Keratinocyte (primary cell): ENCODE measurements around the gene INPP5B. TPM values are rescaled to one million over a fixed set of nuclear protein-coding genes. Genes with fewer than 3 reads are reported as not detected.

ENCODE experiments used
- DNase-seq: peaks from one replicate; pipeline ENCODE4 v3.0.0-alpha.2; 2011; ENCODE audit warnings: low read depth, missing footprints, low spot score
- FAIRE-seq: peaks from 2 replicates; lab custom pipeline; 2011; peaks lifted over from hg19 to GRCh38; lab: Jason Lieb, UNC
- H2AFZ ChIP-seq: 2 replicates; pipeline ENCODE4 v1.6.0; 2012; ENCODE audit warnings: low read length, control low read depth, inconsistent platforms; ENCODE audit not compliant: control insufficient read depth
- H3K27ac ChIP-seq: 2 replicates; pipeline ENCODE4 v1.5.1; 2011; ENCODE audit warnings: low read length; ENCODE audit not compliant: control insufficient read depth, insufficient read depth
- H3K27me3 ChIP-seq: 3 replicates; pipeline ENCODE4 v1.6.0; 2011; ENCODE audit warnings: low read length; ENCODE audit not compliant: control insufficient read depth, insufficient read depth; ENCODE audit errors: extremely low read depth
- H3K36me3 ChIP-seq, 2 experiments: 2 replicates in 1 of 2; 3 replicates in 1 of 2; pipeline ENCODE4 v1.5.1; 2011; ENCODE audit warnings: low read length in 2 of 2, mild to moderate bottlenecking in 1 of 2; ENCODE audit not compliant: control insufficient read depth in 2 of 2, insufficient read depth in 2 of 2; ENCODE audit errors: extremely low read depth in 1 of 2
- H3K4me1 ChIP-seq: 3 replicates; pipeline ENCODE4 v1.5.1; 2011; ENCODE audit warnings: low read length; ENCODE audit not compliant: control insufficient read depth, insufficient read depth; ENCODE audit errors: extremely low read depth
- H3K4me2 ChIP-seq: 3 replicates; pipeline ENCODE4 v1.6.0; 2011; ENCODE audit warnings: low read depth, low read length; ENCODE audit not compliant: control insufficient read depth, insufficient read depth; ENCODE audit errors: extremely low read depth
- H3K4me3 ChIP-seq, 3 experiments: fragments of 200-600 bp in 1 of 3; sonication (generic) in 1 of 3; 2 replicates in 2 of 3; 3 replicates in 1 of 3; pipeline ENCODE4 v1.5.1; 2011 to 2016; ENCODE audit warnings: low read length in 3 of 3, mild to moderate bottlenecking in 3 of 3, control low read depth in 2 of 3, inconsistent platforms in 1 of 3, low read depth in 1 of 3, mixed read lengths in 1 of 3, mixed run types in 1 of 3, moderate library complexity in 1 of 3; ENCODE audit not compliant: control insufficient read depth in 2 of 3, insufficient read depth in 2 of 3; ENCODE audit errors: extremely low read depth in 1 of 3
- H3K79me2 ChIP-seq: 2 replicates; pipeline ENCODE4 v1.6.0; 2012; ENCODE audit warnings: low read length; ENCODE audit not compliant: control insufficient read depth, insufficient read depth
- H3K9ac ChIP-seq: 3 replicates; pipeline ENCODE4 v1.6.0; 2011; ENCODE audit warnings: low read length; ENCODE audit not compliant: control insufficient read depth, insufficient read depth; ENCODE audit errors: extremely low read depth
- H3K9me1 ChIP-seq: 3 replicates; pipeline ENCODE4 v1.6.0; 2011; ENCODE audit warnings: low read length; ENCODE audit not compliant: control insufficient read depth, insufficient read depth; ENCODE audit errors: extremely low read depth
- H3K9me3 ChIP-seq: 2 replicates; pipeline ENCODE4 v1.5.1; 2012; ENCODE audit warnings: low read depth, low read length; ENCODE audit not compliant: control insufficient read depth
- H4K20me1 ChIP-seq: 3 replicates; pipeline ENCODE4 v1.6.0; 2011; ENCODE audit warnings: low read length; ENCODE audit not compliant: control insufficient read depth, insufficient read depth; ENCODE audit errors: extremely low read depth
- CTCF ChIP-seq, 3 experiments: IDR thresholded peaks in 1 of 3; conservative IDR thresholded peaks in 1 of 3; optimal IDR thresholded peaks in 1 of 3; 2 replicates in 2 of 3; 3 replicates in 1 of 3; pipeline versions ENCODE3 to v1.5.1; 2011; ENCODE audit warnings: low read length in 3 of 3, mild to moderate bottlenecking in 3 of 3, moderate library complexity in 2 of 3, control low read depth in 1 of 3, inconsistent platforms in 1 of 3; ENCODE audit not compliant: insufficient read depth in 2 of 3; ENCODE audit errors: extremely low read depth in 1 of 3
- EZH2 ChIP-seq: IDR thresholded peaks from one replicate; pipeline ENCODE4 v1.6.1; 2012; ENCODE audit warnings: inconsistent platforms, mild to moderate bottlenecking, low read length, moderate library complexity
- dilution Hi-C: fragments of 300-500 bp; cut with MboI; formaldehyde crosslinking; loops from one replicate; pipeline ENCODE4 v1.7.0; 2020; ENCODE audit warnings: low sequenced_read_pairs; ENCODE audit not compliant: extremely low pct_ligation_motif_present
- polyA plus RNA-seq, 5 experiments: library from polyadenylated mRNA; depleted of rRNA in 3 of 5; stranded (reverse) in 3 of 5; stranded (forward) in 1 of 5; unstranded in 1 of 5; fragments of >200 nt; gene quantifications; 1 replicate in 1 of 5; 2 replicates in 3 of 5; 3 replicates in 1 of 5; pipeline versions ENCODE4 v1.2.1 to v1.2.3, GENCODE V29; 2011 to 2012; ENCODE audit warnings: missing spikeins in 2 of 5, low read depth in 1 of 5, low replicate concordance in 1 of 5

INPP5B gene
- polyA plus RNA-seq, 1 donor (not counting 4 experiments of a cell fraction or from before 2014, with no cell fraction given) = 6.4 TPM

GRCh38 chr1:37822906-37823815, 123.7 kb downstream of the INPP5B start:
- Histone ChIP-seq H3K4me3 (no peak overlapping the region), H3K9ac (no peak overlapping the region), H3K4me2 (no peak overlapping the region), H3K36me3 (peaks cover 24 to 28% of the 10 kb centered on the region in 2 experiments), H2AFZ (no peak overlapping the region), H3K79me2 (no peaks in the 10 kb centered on the region), H3K9me3 (no peaks in the 10 kb centered on the region), H3K9me1 (no peaks in the 10 kb centered on the region), H3K27me3 (no peaks in the 10 kb centered on the region), H3K27ac (no peak overlapping the region), H3K4me1 (no peaks in the 10 kb centered on the region), H4K20me1 (no peaks in the 10 kb centered on the region)
- no peak for FAIRE-seq
- DNase-seq = no peak
- dilution Hi-C loops = no loop called here
- TF ChIP-seq EZH2 (no peak), CTCF (optimal IDR thresholded peaks at IDR 0.05 in 1 of 3, IDR thresholded peaks at IDR 0.05 in 1 of 3, conservative IDR thresholded peaks at IDR 0.05 in 1 of 3; ENCODE audit: extremely low read depth in 1 of 3, insufficient read depth in 2 of 3, low read length in 3 of 3) (no peak)

DNA sequence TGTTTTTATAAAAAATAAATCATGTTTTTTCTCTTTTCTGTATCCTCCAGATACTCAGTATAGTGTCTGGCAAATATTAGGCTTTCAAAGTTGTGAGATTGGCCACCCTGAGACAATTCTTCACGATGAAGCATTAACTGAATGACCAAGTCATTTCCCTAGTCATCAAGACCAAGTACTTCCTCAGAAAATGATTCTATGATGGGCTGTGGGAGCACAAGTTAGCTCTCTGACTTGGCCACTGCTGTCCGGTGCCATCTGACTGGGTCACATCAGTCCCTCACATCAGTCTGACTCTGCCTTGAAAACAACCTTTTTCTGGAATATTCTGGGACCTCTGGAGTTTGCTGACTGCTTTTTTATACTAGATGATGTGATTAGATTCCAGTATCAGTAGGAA, 125.4 kb downstream of the INPP5B start:
- H3K9me3 ChIP-seq = no peaks in the 10 kb centered on the region
- FAIRE-seq = no peak
- H3K36me3 ChIP-seq = peaks cover 29 to 43% of the 10 kb centered on the region in 2 experiments
- H3K9ac ChIP-seq = no peak overlapping the region
- no peak for DNase-seq
- H3K79me2 ChIP-seq = no peaks in the 10 kb centered on the region
- H3K27me3 ChIP-seq = no peaks in the 10 kb centered on the region
- no peak overlapping the region for H3K27ac ChIP-seq
- dilution Hi-C loops = no loop called here
- no peaks in the 10 kb centered on the region for H3K4me1 ChIP-seq
- no peak overlapping the region for H3K4me2 ChIP-seq
- H4K20me1 ChIP-seq = no peaks in the 10 kb centered on the region
- TF ChIP-seq CTCF (optimal IDR thresholded peaks at IDR 0.05 in 1 of 3, IDR thresholded peaks at IDR 0.05 in 1 of 3, conservative IDR thresholded peaks at IDR 0.05 in 1 of 3; ENCODE audit: extremely low read depth in 1 of 3, insufficient read depth in 2 of 3, low read length in 3 of 3) = no peak
- TF ChIP-seq EZH2 = no peak
- H2AFZ ChIP-seq = no peak overlapping the region
- no peak overlapping the region for H3K4me3 ChIP-seq
- no peaks in the 10 kb centered on the region for H3K9me1 ChIP-seq
